Measurements from ENCODE around the gene ARHGAP1.

ARHGAP1 gene

DNA sequence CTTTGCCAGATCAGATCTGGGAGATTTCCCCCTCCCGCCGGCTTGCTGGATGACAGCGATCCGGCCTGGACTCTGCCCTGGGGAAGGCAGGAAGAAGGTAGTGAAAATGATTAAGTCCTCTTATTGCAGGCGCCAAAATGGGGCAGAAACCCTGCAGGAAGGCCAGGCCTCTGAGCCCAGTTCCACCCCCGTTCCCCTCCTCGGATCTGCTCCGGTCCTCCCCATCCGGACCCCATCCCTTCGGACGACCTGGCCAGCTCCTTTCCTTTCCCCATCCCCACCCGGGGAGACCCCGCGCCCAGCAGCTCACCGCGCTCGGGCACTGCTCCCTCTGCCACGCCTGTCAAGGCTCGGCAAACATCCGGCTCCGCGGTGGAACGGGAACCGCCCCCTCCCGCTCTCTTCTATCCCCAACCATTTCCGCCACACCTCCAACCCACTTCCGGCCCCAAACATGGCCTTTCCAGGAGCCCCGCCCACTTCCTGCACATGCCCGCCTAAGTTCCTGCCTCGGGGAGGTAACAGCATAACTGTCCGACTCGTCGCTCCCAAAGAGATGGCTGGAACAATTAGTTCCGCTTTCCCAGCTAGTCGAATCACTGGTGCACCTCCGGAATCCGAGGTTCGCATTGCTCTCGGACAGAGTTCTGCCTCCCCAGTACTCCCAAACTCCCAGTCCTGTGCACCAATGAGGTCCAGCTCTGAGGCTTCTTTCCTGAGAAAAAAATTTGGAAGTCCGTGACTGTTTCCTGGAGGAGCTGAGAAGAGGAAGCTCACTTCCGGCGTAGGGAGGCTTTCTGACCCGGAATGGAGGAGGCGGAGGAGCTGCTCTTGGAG lies at the start of gene ARHGAP1, which contains the start of gene ZNF408:
TSS of gene ARHGAP1 (minus strand) at position 379 of the 837 bp plus-strand sequence. CDS start 4,512 bp downstream, outside the sequence.
TSS of gene ZNF408 (plus strand) at position 791 of the 837 bp plus-strand sequence. CDS start at position 808, 17 bp downstream.
- DNase-seq (ENCODE audit: low read depth) = peak; percentile 99

DNA sequence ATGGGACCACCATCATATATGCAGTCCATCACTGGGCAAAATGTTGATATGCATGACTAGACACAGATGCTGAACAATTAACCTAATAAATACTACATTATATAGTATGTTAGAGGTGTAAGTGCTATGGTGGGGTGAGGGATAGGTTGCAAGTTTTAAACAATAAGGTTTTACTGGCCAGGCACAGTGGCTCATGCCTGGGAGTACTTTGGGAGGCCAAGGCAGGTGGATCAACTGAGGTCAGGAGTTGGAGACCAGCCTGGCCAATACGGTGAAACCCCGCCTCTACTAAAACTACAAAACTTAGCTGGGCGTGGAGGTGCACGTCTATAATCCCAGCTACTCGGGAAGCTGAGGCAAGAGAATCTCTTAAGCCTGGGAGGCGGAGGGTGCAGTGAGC lies 46.7 kb upstream of the ARHGAP1 start:
- DNase-seq (ENCODE audit: low read depth) = no peak

DNA sequence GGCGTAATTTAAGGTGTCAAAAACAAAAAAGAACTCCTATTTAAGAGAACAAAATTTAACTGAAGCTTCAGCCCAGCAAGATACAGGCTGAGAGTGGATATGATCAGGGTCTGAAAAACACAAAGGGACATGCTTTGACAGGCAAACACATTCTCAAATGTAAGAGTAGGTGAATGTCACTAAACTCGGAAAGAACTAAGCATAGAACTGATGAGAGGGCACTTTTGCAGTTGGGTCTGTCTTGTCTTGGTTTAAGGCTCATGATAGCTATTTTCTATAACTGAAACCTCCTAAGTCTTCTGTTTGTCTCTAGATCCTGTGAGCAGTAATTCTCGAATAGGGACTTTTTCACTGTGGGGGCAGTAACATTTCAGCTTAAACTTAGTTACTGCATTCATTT lies 45.6 kb upstream of the ARHGAP1 start:
- no peak for DNase-seq (ENCODE audit: low read depth)

DNA sequence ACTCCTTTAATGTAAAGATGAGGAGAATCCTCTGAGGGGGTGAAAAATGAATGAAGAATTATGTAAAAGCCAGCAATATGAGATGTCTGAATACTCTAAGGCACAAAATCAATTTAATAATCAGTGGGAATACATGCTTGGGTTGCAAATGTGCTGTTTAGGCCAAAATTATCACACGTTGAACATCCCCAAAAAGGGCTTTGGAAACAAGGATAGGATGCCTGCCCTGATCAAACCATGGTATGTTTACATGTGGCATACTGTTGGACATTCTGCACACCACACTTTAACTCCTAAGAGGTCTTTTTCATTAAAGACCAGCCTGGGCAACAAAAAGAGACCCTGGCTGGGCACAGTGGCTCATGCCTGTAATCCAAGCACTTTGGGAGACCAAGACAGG lies 44.9 kb upstream of the ARHGAP1 start:
- DNase-seq (ENCODE audit: low read depth) = no peak

DNA sequence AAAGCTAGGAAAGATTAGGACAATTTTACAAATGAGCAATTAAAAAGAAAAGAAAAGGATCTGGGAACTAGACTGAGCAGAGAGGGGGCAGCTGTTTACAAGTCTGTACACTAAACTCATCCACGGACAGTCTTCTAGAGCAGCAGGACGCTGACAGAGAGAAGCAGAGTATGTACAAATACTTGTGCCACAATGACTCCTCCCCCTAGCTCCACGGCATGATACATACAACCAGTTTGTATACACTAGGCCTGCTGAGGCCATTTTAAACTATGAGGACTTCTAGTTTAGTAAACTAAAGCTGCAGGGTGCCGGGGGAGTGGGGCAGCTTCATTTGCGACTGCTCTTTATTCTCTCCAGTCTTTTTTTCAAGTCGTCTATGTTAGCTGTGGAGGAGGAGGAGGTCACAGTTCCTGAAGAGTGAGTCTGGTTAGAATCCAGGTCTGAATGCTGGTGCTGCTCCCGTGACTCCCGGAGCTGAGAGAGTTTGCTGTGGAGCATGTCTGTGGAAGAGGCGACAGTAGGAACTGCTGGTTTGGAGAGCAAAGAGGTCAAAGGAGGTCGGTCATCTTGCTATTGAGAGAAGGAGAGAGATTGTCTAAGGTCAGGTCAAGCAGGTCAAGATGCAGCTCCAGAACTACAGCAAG lies 43.4 kb upstream of the ARHGAP1 start:
- no peak for DNase-seq (ENCODE audit: low read depth)

DNA sequence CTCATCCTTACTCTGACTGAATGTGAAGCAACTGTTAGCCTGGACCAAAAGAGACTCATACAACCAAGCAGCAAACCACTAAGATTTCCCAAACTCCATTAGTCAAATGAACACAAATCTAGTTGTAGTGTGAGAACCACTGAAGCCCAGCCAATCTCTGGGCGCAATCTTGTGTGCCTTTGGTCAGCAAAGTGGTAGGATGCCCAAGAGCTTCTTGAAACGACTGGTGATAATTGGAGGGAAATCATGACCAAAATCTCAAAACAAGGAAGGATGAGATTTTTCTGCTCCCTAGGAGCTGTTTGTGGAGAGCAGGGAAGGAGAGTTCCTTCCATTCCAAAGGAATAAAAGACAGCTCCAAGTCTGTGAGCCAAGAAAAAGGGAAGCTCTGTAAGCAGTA lies 42.6 kb upstream of the ARHGAP1 start:
- no peak for DNase-seq (ENCODE audit: low read depth)

DNA sequence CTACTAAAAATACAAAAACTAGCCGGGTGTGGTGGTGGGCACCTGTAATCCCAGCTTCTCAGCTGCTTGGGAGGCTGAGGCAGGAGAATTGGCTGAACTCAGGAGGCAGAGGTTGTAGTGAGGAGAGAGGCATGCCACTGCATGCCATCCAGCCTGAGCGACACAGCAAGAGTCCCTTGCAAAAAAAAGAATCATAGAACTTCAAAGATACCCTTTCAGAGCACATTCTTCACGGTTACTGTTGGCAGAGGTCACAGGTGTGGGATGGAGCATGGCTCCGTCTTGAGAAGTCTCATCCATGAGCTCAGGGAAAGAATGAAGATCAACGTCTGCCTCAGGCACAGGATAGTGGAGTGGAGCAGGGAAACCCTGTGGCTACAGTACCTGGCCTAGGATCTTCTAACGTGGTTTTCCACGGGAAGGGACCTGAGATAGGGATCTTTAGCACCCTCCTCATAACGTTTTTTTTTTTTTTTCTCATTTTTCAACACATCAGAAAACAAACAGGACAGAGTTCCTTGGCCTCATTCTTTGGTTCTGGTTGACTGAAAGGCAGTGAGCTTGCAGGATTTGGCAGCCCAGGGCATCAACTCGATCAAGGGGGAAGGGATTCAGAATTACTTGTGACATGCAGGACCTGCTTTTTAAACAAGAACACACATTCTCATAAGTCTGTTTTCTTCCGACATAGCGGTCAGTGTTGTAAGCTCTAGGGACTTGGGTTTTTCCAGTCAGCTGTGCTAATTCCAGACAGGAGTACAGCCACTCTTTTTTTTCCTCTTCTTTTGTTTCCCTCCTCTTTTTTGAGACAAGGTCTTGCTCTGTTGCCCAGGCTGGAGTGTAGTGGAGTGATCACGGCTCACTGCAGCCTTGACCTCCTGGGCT lies 41.4 kb upstream of the ARHGAP1 start:
- DNase-seq (ENCODE audit: low read depth) = no peak

DNA sequence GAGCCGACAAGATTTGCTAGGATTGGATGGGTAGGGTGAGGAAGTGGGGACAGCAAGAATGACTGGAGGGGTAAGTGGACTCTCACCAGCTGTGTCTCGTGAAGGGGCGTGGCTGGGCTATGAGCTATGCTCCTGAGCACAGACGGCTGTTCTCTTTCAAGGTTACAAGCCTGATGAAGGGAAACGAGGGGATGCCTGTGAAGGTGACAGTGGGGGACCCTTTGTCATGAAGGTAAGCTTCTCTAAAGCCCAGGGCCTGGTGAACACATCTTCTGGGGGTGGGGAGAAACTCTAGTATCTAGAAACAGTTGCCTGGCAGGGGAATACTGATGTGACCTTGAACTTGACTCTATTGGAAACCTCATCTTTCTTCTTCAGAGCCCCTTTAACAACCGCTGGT lies 38.5 kb upstream of the ARHGAP1 start:
- DNase-seq (ENCODE audit: low read depth) = no peak

DNA sequence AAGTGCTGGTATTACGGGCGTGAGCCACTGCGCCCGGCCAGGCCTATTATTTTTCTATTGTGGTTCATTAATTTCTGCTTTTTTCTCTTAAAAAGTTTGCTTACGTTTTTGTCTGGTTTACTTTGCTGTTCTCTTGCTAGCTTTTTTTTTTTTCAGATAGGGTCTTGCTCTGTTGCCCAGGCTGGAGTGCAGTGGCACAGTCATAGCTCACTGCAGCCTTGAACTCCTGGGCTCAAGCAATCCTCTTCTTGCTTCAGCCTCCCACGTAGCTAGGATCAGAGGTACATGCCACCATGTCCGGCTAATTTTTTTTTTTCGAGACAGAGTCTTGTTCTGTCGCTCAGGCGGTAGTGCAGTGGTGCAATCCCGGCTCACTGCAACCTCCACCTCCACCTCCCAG lies 37.3 kb upstream of the ARHGAP1 start:
- no peak for DNase-seq (ENCODE audit: low read depth)

DNA sequence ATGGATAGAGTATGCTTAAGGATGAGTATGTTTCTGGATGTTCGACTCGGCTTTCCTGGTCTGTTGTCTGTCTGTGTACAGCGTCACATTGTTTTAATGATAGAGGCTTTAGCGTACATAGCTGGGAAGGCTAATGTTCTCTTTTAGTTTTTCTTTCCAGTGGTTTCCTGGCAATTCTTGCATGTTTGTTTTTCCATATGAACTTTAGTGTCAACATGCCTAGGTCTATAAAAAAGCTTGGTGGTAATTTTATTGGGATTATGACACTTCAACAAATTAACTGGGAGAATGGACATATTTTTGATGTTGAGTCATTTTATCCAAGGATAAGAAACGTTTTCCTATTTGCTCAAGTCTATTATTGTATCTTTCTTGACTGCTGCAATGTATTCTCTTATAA lies 36.2 kb upstream of the ARHGAP1 start:
- no peak for DNase-seq (ENCODE audit: low read depth)

DNA sequence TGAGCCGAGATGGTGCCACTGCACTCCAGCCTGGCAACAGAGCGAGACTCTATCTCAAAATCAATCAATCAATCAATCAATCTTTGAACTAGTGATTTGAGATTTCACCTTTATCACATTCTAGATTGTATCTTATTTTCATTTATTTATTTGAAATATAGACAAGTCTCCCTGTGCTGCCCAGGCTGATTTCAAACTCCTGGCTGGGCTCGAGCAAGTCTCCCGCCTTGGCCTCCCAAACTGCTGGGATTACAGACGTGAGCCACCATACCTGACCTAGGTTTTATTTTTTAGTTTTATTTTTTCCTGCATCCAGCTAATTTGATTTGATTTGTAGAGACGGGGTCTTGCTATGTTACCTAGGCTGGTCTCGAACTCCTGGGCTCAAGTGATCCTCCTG lies 35.7 kb upstream of the ARHGAP1 start:
- DNase-seq (ENCODE audit: low read depth) = no peak

DNA sequence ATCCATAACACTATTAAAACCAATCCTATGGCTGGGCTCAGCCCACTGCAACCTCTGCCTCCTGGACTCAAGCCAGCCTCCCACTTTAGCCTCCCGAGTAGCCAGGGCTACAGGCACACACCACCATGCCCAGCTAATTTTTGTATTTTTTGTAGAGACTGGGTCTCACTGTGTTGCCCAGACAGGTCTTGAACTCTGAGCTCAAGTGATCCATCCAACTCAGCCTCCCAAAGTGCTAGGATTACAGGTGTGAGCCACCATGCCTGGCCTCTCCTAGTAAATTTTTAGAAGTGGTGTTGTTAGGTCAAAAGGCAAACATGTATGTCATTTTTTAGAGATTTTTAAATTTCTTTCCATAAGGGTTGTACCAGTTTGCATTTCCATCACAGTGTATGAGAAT lies 32.8 kb upstream of the ARHGAP1 start:
- DNase-seq (ENCODE audit: low read depth) = no peak

DNA sequence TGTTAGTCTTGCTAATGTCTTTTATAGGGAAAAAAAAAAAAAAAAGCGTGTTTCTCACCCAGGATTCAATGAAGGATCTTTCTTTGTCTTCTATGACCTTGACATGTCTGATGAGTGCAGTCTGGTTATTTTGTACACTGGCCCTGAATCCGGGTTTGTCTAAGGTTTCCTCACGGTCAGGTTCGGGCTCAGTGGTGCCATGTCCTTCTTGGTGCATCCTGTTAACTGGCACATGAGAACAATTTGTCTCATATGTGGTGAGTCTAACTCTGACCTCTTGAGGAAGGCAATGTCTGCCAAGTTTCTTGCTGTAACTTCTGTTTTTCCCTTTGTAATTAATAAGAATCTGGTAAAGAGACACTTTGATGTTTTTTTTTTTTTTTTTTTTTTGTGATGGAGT lies 31.1 kb upstream of the ARHGAP1 start:
- DNase-seq (ENCODE audit: low read depth) = no peak

DNA sequence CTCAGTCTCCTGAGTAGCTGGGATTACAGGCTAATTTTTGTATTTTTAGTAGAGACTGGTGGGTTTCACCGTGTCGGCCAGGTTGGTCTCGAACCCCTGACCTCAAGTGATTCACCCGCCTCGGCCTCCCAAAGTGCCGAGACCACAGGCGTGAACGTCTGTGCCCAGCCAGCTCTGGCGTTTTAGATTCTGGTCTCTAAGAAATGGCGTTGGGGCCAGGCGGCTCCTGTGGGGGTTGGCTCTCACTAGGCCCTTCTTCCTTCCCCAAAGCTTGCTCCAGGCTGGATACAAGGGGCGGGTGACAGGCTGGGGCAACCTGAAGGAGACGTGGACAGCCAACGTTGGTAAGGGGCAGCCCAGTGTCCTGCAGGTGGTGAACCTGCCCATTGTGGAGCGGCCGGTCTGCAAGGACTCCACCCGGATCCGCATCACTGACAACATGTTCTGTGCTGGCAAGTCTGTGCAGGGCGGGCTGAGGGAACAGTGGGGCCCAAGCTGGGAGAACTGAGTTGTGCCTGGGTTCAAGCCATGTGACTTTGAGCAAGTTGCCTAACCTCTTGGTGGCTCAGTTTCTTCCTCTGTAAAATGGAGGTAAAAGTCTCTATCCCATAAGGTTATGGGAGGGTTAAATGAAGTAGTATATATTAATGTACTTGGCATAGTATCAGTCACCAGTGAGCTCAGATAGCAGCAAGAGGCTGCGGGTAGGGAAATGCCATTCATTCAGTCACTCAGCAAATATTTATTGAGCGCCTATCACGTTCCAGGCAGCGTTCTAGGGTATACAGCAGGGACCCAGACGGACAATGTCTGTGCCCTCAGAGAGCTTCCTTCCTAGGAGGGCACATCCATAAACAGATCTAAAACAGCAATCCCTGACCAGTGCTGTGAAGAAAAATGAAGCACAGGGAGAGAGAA lies 28.9 kb upstream of the ARHGAP1 start:
- no peak for DNase-seq (ENCODE audit: low read depth)

DNA sequence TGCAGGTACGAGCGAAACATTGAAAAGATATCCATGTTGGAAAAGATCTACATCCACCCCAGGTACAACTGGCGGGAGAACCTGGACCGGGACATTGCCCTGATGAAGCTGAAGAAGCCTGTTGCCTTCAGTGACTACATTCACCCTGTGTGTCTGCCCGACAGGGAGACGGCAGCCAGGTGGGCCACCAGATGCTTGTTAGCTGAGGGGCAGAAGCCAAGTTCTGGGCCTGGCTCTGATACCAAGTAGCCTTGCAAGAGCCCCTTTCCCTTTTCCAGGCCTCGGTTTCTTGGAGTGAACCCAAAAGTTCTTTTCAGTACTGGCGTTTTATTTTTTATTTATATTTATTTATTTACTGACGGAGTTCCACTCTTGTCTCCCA lies 28.2 kb upstream of the ARHGAP1 start:
- no peak for DNase-seq (ENCODE audit: low read depth)

DNA sequence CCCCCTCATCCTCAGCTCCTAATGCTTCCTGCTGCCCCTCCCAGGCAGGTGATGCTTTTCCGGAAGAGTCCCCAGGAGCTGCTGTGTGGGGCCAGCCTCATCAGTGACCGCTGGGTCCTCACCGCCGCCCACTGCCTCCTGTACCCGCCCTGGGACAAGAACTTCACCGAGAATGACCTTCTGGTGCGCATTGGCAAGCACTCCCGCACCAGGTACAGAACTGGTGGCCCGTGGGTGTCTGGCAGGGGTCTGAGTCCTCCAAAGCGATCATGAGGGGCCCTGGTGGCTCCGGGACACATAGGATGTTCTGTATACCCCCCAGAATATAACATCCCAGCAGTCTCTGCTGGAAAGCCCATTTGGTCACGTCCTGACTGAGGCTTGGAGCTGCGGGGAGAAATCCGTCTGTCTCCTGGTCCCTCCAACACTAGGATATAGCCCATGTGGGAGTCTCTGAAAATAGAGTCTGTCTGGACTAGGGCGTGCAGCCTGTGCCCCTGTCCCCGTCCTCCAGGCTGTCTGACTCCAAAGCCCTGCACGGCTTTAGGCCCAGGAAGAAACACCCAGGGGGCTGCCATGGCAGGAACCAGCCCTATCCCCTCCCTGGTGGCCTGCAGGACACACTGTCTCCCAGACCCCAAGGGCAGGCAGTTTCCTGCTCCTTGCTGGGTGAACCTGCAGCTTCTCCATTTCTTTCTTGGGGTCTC lies 27.7 kb upstream of the ARHGAP1 start:
- DNase-seq (ENCODE audit: low read depth) = no peak

DNA sequence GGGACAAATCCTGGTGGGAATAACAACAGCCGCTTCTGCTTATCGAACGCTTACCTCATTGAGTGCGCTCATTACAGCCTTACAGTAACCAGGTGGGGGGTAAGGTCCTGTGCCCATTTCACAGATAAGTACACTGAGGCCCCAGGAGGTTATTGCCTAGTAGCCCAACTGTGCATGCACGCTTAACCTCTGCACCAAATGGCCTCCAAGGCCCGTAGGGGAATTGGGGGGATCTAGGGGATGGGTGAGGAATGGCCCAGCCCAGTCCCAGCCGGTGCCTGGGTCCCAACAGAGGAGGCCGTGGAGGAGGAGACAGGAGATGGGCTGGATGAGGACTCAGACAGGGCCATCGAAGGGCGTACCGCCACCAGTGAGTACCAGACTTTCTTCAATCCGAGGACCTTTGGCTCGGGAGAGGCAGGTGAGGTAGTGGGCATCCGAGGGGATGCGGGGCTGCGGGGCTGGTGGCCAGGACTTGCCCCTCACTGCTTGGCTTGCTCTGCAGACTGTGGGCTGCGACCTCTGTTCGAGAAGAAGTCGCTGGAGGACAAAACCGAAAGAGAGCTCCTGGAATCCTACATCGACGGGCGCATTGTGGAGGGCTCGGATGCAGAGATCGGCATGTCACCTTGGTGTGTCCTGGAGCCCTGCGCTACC lies 25.9 kb upstream of the ARHGAP1 start:
- no peak for DNase-seq (ENCODE audit: low read depth)

DNA sequence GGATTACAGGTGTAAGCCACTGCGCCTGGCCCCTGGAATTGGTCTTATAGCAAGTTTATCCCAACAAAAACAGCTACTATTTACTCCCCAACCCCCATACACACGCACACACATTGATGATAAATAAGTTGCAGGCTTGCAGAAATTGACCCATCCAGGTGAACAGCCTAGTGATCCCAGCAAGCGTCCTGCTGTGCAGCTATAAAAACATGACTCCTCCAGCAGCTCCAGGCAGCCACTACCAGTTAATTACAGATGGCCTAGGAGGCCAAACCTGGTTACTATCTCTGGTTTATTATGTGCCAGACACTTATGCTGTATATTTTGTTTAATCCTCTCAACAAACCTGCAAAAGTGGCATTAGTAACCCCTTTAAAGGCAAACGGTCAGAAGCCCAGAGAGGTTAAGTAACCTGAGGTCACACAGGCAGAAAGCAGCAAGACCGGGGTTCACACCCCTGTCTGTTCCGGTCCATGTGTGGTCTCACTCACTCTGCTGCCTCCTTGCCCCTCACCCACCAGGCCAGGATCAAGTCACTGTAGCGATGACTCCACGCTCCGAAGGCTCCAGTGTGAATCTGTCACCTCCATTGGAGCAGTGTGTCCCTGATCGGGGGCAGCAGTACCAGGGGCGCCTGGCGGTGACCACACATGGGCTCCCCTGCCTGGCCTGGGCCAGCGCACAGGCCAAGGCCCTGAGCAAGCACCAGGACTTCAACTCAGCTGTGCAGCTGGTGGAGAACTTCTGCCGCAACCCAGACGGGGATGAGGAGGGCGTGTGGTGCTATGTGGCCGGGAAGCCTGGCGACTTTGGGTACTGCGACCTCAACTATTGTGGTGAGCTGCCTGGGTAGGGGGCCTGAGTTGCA lies 25.2 kb upstream of the ARHGAP1 start:
- no peak for DNase-seq (ENCODE audit: low read depth)

DNA sequence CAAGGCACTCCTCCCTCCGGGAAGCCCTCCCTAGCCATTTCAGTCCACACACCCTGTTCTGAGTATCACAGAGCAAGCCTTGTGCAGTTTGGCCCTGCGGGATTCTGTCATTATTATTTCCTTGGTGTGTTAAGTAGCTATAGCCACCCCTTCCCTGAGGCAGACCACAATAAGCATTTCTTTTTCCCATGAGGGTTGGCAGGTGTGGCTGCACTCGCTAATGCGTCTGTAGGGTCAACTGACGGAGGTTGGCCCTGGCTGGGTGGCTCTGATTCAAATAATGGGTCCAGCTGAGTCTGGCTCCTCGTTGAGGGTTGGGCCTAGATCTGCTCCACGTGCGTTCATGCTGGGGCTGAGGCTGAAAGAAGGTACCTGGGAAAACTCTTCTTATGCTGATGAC lies 23.7 kb upstream of the ARHGAP1 start:
- DNase-seq (ENCODE audit: low read depth) = no peak

DNA sequence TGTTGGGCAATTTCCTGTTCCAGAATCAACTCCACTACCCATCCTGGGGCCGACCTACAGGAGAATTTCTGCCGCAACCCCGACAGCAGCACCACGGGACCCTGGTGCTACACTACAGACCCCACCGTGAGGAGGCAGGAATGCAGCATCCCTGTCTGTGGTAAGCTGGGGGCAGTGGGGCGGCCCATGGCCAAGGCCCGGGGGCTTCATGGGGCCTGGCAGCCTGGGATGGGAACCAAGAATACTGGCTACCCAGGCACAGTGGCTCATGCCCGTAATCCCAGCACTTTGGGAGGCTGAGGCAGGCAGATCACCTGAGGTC lies 22.9 kb upstream of the ARHGAP1 start:
- DNase-seq (ENCODE audit: low read depth) = no peak
